HG02938 (cell line): ENCODE measurements around the gene VPS50.

Experiments used
- ATAC-seq: cut with Tn5 transposase; IDR thresholded peaks from one replicate; pipeline ENCODE4 v1.9.1; 2021; ENCODE audit warnings: mild to moderate bottlenecking, moderate library complexity; ENCODE audit not compliant: unreplicated experiment

Gene VPS50

GRCh38 chr7:93231799-93232672 is at the start of gene VPS50:
VPS50 (plus strand) TSS chr7:93232366; CDS start chr7:93232468, 102 bp downstream.
- peak; percentile 100 for ATAC-seq

- no peak for ATAC-seq
Measured at GRCh38 chr7:93185303-93186027, 46.7 kb upstream of the VPS50 start.

- no peak for ATAC-seq
Measured at GRCh38 chr7:93188870-93189634, 43.1 kb upstream of the VPS50 start.

GRCh38 chr7:93194386-93194785 is 37.8 kb upstream of the VPS50 start:
- no peak for ATAC-seq

- no peak for ATAC-seq
Measured at GRCh38 chr7:93196336-93196735, 35.8 kb upstream of the VPS50 start.

- ATAC-seq, result no peak
Measured at GRCh38 chr7:93198472-93198871, 33.7 kb upstream of the VPS50 start.

- ATAC-seq, result no peak
Measured at GRCh38 chr7:93202594-93203250, 29.4 kb upstream of the VPS50 start.

- no peak for ATAC-seq
Measured at GRCh38 chr7:93203496-93203895, 28.7 kb upstream of the VPS50 start.

- no peak for ATAC-seq
Measured at GRCh38 chr7:93205046-93205445, 27.1 kb upstream of the VPS50 start.

- ATAC-seq, result no peak
Measured at GRCh38 chr7:93211228-93211818, 20.8 kb upstream of the VPS50 start.

- ATAC-seq, result no peak
Measured at GRCh38 chr7:93212881-93213280, 19.3 kb upstream of the VPS50 start.

- no peak for ATAC-seq
Measured at GRCh38 chr7:93218997-93219827, 13.0 kb upstream of the VPS50 start.

GRCh38 chr7:93219868-93220267 is 12.3 kb upstream of the VPS50 start:
- ATAC-seq, result no peak

GRCh38 chr7:93226310-93226709 is 5.9 kb upstream of the VPS50 start, which contains the start of gene HEPACAM2:
HEPACAM2 (minus strand) TSS chr7:93226469.
- no peak for ATAC-seq

- no peak for ATAC-seq
Measured at GRCh38 chr7:93228302-93228701, 3.9 kb upstream of the VPS50 start.

GRCh38 chr7:93231259-93231658 is 907 bp upstream of the VPS50 start:
- ATAC-seq, result no peak

GRCh38 chr7:93232673-93233018 is 480 bp downstream of the VPS50 start:
- no peak for ATAC-seq

- ATAC-seq, result no peak
Measured at GRCh38 chr7:93235541-93235940, 3.4 kb downstream of the VPS50 start.

- ATAC-seq, result no peak
Measured at GRCh38 chr7:93238131-93238530, 6.0 kb downstream of the VPS50 start.

- ATAC-seq, result peak; percentile 57
Measured at GRCh38 chr7:93238748-93239147, 6.6 kb downstream of the VPS50 start.
